AG09309 (cell line): ENCODE results near the gene TTC28.
A peak's percentile ranks its signal among the peaks of the same experiment; 100 is the strongest.
"Not testable (repeated sequence)": the region's sequence is repeated elsewhere in the genome, so short reads cannot be mapped to it uniquely, and the experiment has no call there.

Source experiments
- DNase-seq: peaks from one replicate; pipeline ENCODE4 v3.0.0-alpha.2; 2010; ENCODE audit warnings: low read depth
- H3K4me3 ChIP-seq: 2 replicates; pipeline ENCODE4 v1.5.1; 2011; ENCODE audit warnings: mild to moderate bottlenecking, low read depth, low read length, moderate library complexity; ENCODE audit not compliant: control insufficient read depth
- CTCF ChIP-seq: IDR thresholded peaks from 2 replicates; pipeline ENCODE4 v1.5.1; 2011; ENCODE audit warnings: mild to moderate bottlenecking, low read depth, low read length, inconsistent platforms; ENCODE audit not compliant: insufficient read depth, control insufficient read depth; ENCODE audit errors: missing control alignments

The TTC28 gene

GRCh38 chr22:28563636-28564035 is 116.0 kb downstream of the TTC28 start:
- DNase-seq = no peak
- TF ChIP-seq CTCF = no peak
- no peak overlapping the region for H3K4me3 ChIP-seq

GRCh38 chr22:28562324-28562723 is 117.3 kb downstream of the TTC28 start:
- TF ChIP-seq CTCF = no peak
- no peak for DNase-seq

GRCh38 chr22:28560743-28561101 is 118.9 kb downstream of the TTC28 start:
- DNase-seq, H3K4me3 ChIP-seq: not testable (repeated sequence)

More at GRCh38 chr22:28562324-28562723, 117.3 kb downstream of the TTC28 start:
- H3K4me3 ChIP-seq = no peak overlapping the region

GRCh38 chr22:28560046-28560742 is 119.4 kb downstream of the TTC28 start:
- peak; percentile 14 for DNase-seq
- no peak overlapping the region for H3K4me3 ChIP-seq
- no peak for TF ChIP-seq CTCF

- no peak for DNase-seq
- no peak overlapping the region for H3K4me3 ChIP-seq
- TF ChIP-seq CTCF = no peak
Observed at GRCh38 chr22:28557184-28557583, 122.5 kb downstream of the TTC28 start.

- H3K4me3 ChIP-seq, DNase-seq: not testable (repeated sequence)
Observed at GRCh38 chr22:28553108-28553866, 126.4 kb downstream of the TTC28 start.

GRCh38 chr22:28548406-28548805 is 131.2 kb downstream of the TTC28 start:
- H3K4me3 ChIP-seq = no peak overlapping the region
- no peak for DNase-seq
- no peak for TF ChIP-seq CTCF
